Trophoblast cell (in vitro differentiated cells and primary cell): Measurements from ENCODE around the gene DSCAM.

Source experiments
- DNase-seq, 2 donors: peaks; one replicate each; pipeline ENCODE4 v3.0.0-alpha.2; 2016
- H2AFZ ChIP-seq: 2 replicates; pipeline ENCODE4 v1.6.1; 2013; ENCODE audit warnings: low read length, moderate library complexity, mild to moderate bottlenecking; ENCODE audit not compliant: insufficient read depth, poor library complexity
- H2AK5ac ChIP-seq: 2 replicates; pipeline ENCODE4 v1.6.1; 2013; ENCODE audit warnings: mild to moderate bottlenecking, low read length
- H2BK120ac ChIP-seq: 2 replicates; pipeline ENCODE4 v1.6.1; 2013; ENCODE audit warnings: low read length, mild to moderate bottlenecking, moderate library complexity; ENCODE audit not compliant: insufficient read depth, poor library complexity
- H2BK12ac ChIP-seq: 2 replicates; pipeline ENCODE4 v1.6.1; 2013; ENCODE audit warnings: mild to moderate bottlenecking, low read length, moderate library complexity
- H2BK5ac ChIP-seq: 2 replicates; pipeline ENCODE4 v1.6.1; 2013; ENCODE audit warnings: low read length, low read depth, moderate library complexity, mild to moderate bottlenecking; ENCODE audit not compliant: poor library complexity
- H3K14ac ChIP-seq: 2 replicates; pipeline ENCODE4 v1.6.1; 2013; ENCODE audit warnings: mild to moderate bottlenecking, low read length
- H3K18ac ChIP-seq: 2 replicates; pipeline ENCODE4 v1.6.1; 2013; ENCODE audit warnings: mild to moderate bottlenecking, low read length
- H3K23ac ChIP-seq: 2 replicates; pipeline ENCODE4 v1.6.1; 2013; ENCODE audit warnings: low read length
- H3K27ac ChIP-seq: 2 replicates; pipeline ENCODE4 v1.5.1; 2013; ENCODE audit warnings: low read depth, mild to moderate bottlenecking, inconsistent platforms, low read length, moderate library complexity
- H3K27me3 ChIP-seq: 2 replicates; pipeline ENCODE4 v1.6.1; 2013; ENCODE audit warnings: inconsistent platforms, mild to moderate bottlenecking, low read length, moderate library complexity; ENCODE audit not compliant: insufficient read depth
- H3K36me3 ChIP-seq, 2 experiments: 1 replicate in 1 of 2; 2 replicates in 1 of 2; pipeline ENCODE4 v1.6.1; 2013; ENCODE audit warnings: low read length in 2 of 2, mild to moderate bottlenecking in 2 of 2, moderate library complexity in 1 of 2; ENCODE audit not compliant: insufficient read depth in 2 of 2, control insufficient read depth in 1 of 2
- H3K4ac ChIP-seq: 2 replicates; pipeline ENCODE4 v1.6.1; 2013; ENCODE audit warnings: low read depth, mild to moderate bottlenecking, low read length, moderate library complexity
- H3K4me1 ChIP-seq, 2 experiments: 1 replicate in 1 of 2; 2 replicates in 1 of 2; pipeline ENCODE4 v1.6.1; 2013; ENCODE audit warnings: low read length in 2 of 2, mild to moderate bottlenecking in 2 of 2, moderate library complexity in 1 of 2; ENCODE audit not compliant: insufficient read depth in 2 of 2, control insufficient read depth in 1 of 2
- H3K4me2 ChIP-seq: 2 replicates; pipeline ENCODE4 v1.6.1; 2013; ENCODE audit warnings: inconsistent platforms, mild to moderate bottlenecking, low read length, moderate library complexity
- H3K4me3 ChIP-seq: 2 replicates; pipeline ENCODE4 v1.5.1; 2013; ENCODE audit warnings: mild to moderate bottlenecking, low read depth, low read length, inconsistent platforms
- H3K79me1 ChIP-seq: one replicate; pipeline ENCODE4 v1.6.1; 2013; ENCODE audit warnings: low read length
- H3K79me2 ChIP-seq: 2 replicates; pipeline ENCODE4 v1.6.1; 2013; ENCODE audit warnings: low read length, mild to moderate bottlenecking; ENCODE audit not compliant: control insufficient read depth, insufficient read depth, poor library complexity
- H3K9ac ChIP-seq: 2 replicates; pipeline ENCODE4 v1.6.1; 2013; ENCODE audit warnings: mild to moderate bottlenecking, low read length
- H3K9me3 ChIP-seq: 2 replicates; pipeline ENCODE4 v1.6.1; 2013; ENCODE audit warnings: low read depth, mild to moderate bottlenecking, control low read depth, inconsistent platforms, low read length; ENCODE audit not compliant: insufficient read depth
- H4K12ac ChIP-seq: 2 replicates; pipeline ENCODE4 v1.6.1; 2013; ENCODE audit warnings: low read depth, mild to moderate bottlenecking, low read length, moderate library complexity
- H4K8ac ChIP-seq: 2 replicates; pipeline ENCODE4 v1.6.1; 2013; ENCODE audit warnings: low read depth, mild to moderate bottlenecking, low read length, moderate library complexity
- H4K91ac ChIP-seq: one replicate; pipeline ENCODE4 v1.6.1; 2013; ENCODE audit warnings: low read depth, mild to moderate bottlenecking, low read length, moderate library complexity
- WGBS: extraction: QIAGEN DNeasy Blood & Tissue Kit; methylation state at CpG from one replicate; pipeline ENCODE4 v1.1.7; 2013; ENCODE audit warnings: missing lambda C conversion rate; ENCODE audit not compliant: insufficient read length, insufficient coverage; ENCODE audit errors: extremely low coverage; 5-methylcytosine and 5-hydroxymethylcytosine counted together

DSCAM gene

DNA sequence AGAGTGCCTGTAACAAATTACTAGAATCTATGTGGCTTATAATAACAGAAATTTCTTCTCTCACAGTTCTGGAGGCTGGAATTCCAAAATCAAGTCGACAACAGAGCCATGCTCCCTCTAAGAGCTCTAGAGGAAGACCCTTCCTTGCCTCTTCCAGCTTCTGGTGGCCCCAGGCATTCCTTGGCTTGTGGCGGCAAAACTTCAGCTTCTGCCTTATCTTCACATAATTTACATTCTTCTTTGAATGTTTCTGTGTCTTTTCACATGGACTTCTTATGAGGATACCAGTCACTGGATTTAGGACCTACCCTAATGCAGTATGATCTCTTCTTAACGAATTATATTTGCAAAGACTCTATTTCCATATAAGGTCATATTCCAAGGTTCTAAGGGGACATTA lies 655.3 kb downstream of the DSCAM start:
- DNase-seq, result peak; percentile 53 to 81
- Histone ChIP-seq H3K14ac (no peak overlapping the region), H3K36me3 (no peaks in the 10 kb centered on the region), H3K4me1 (no peaks in the 10 kb centered on the region), H4K12ac (no peak overlapping the region), H4K8ac (no peak overlapping the region), H3K79me2 (no peaks in the 10 kb centered on the region), H2BK5ac (no peak overlapping the region), H3K27me3 (no peaks in the 10 kb centered on the region), H4K91ac (no peak overlapping the region), H2BK120ac (no peak overlapping the region), H3K18ac (no peak overlapping the region), H3K4me3 (no peak overlapping the region), H2BK12ac (no peak overlapping the region), H3K4ac (no peak overlapping the region), H3K9ac (no peak overlapping the region), H2AFZ (no peak overlapping the region), H3K23ac (no peak overlapping the region), H3K4me2 (no peak overlapping the region), H3K79me1 (no peaks in the 10 kb centered on the region), H2AK5ac (no peak overlapping the region), H3K9me3 (no peaks in the 10 kb centered on the region), H3K27ac (no peak overlapping the region)
- WGBS, result no CpG with 5 or more reads among the region's 3 CpGs

DNA sequence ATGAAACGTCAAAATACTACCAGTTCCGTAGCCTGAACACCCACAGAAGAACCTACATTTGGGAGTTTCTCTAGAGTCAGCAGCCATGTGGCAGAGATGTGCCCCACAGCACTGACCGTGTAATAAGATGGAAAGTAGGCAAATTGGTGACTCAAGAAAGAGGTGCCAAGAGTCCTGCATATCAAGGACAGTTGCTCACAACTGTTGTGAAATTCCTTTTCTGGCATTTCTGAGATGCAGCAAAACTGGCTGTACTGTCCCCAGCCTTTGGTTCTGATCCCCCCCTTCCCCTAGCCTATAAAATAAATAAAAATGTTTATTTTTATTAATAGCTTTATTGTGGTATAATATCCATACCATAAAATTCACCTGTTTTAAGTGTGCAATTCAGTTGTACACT lies 655.8 kb downstream of the DSCAM start:
- Histone ChIP-seq H3K79me1 (no peaks in the 10 kb centered on the region), H3K27ac (no peak overlapping the region), H2AFZ (no peak overlapping the region), H2BK120ac (no peak overlapping the region), H3K27me3 (no peaks in the 10 kb centered on the region), H4K12ac (no peak overlapping the region), H2BK12ac (no peak overlapping the region), H2BK5ac (no peak overlapping the region), H3K36me3 (no peaks in the 10 kb centered on the region), H3K23ac (no peak overlapping the region), H3K9me3 (no peaks in the 10 kb centered on the region), H4K8ac (no peak overlapping the region), H4K91ac (no peak overlapping the region), H3K79me2 (no peaks in the 10 kb centered on the region), H3K4me3 (no peak overlapping the region), H3K18ac (no peak overlapping the region), H3K9ac (no peak overlapping the region), H3K4me1 (no peaks in the 10 kb centered on the region), H3K4ac (no peak overlapping the region), H3K4me2 (no peak overlapping the region), H3K14ac (no peak overlapping the region), H2AK5ac (no peak overlapping the region)
- no CpG with 5 or more reads among the region's 3 CpGs for WGBS
- peak; percentile 57 to 84 for DNase-seq

DNA sequence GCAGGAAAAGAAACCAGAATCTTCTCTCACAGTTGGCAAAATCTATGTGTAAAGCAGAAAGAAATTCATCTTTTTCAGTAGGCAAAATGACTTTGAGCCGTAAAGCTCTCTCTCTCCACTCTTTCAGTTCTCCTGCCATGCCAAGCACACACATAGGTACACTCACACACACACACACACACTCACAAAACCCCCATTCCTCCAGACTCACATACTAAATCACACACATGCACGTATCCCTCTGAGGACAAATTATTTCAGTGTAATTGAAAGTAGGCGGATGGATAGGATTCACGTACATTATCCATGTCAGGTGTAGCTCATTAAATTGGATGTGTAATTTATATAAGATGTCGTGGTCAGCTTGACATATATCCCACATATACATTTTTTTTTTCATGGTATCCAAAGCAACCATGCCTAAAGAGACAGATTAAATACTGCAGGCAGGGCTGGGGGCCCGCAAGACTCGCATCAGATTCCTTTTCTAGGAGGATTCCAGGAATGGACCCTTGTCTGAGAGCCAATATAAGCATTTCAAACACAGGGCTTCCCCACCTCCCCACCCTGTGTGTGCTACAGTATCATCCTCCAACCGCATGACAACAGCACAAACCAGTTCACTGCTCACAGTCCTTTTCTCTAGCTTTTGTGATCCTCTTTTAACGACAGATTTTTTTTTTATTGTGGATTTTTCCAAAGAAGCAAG lies 658.9 kb downstream of the DSCAM start:
- Histone ChIP-seq H3K18ac (no peak overlapping the region), H3K4me1 (no peaks in the 10 kb centered on the region), H2BK5ac (no peak overlapping the region), H4K8ac (no peak overlapping the region), H2AFZ (no peak overlapping the region), H3K4ac (no peak overlapping the region), H3K79me1 (no peaks in the 10 kb centered on the region), H2BK12ac (no peak overlapping the region), H3K4me2 (no peak overlapping the region), H3K36me3 (no peaks in the 10 kb centered on the region), H2BK120ac (no peak overlapping the region), H3K14ac (no peak overlapping the region), H3K27me3 (no peaks in the 10 kb centered on the region), H3K4me3 (no peak overlapping the region), H3K9ac (no peak overlapping the region), H4K91ac (no peak overlapping the region), H4K12ac (no peak overlapping the region), H3K23ac (no peak overlapping the region), H2AK5ac (no peak overlapping the region), H3K79me2 (no peaks in the 10 kb centered on the region), H3K9me3 (no peaks in the 10 kb centered on the region), H3K27ac (no peak overlapping the region)
- DNase-seq, result no peak
- 100% methylated on average over 1 of the region's 9 CpGs for WGBS

DNA sequence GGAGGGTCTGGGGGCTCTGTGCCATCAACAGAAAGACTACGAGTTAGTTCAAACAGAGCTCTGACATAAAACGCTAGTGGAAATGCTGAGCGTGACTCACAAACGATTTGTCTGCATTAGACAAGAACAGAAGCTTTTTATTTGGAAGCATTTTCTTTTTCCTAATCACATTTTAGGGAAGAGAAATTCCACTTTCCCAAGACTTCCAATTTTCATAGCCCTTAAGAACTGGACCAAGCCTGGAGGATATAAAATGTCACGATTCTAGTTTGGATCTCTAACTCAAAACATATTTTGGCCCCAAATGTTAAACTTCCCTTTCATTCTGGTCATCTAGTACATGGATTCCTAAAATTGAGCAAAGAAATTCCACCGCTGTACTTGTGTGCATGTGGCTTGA lies 659.7 kb downstream of the DSCAM start:
- no peak for DNase-seq
- H2BK12ac ChIP-seq, result no peak overlapping the region
- WGBS, result no CpG with 5 or more reads among the region's 6 CpGs
- H2BK120ac ChIP-seq, result no peak overlapping the region
- no peak overlapping the region for H3K4me3 ChIP-seq
- no peak overlapping the region for H4K8ac ChIP-seq
- no peak overlapping the region for H3K27ac ChIP-seq
- H3K4me1 ChIP-seq, result no peaks in the 10 kb centered on the region
- H3K36me3 ChIP-seq, result no peaks in the 10 kb centered on the region
- no peak overlapping the region for H3K14ac ChIP-seq
- no peaks in the 10 kb centered on the region for H3K27me3 ChIP-seq
- no peak overlapping the region for H3K18ac ChIP-seq
- H3K79me2 ChIP-seq, result no peaks in the 10 kb centered on the region
- no peak overlapping the region for H2AFZ ChIP-seq
- no peak overlapping the region for H3K4me2 ChIP-seq
- no peak overlapping the region for H4K12ac ChIP-seq
- H3K4ac ChIP-seq, result no peak overlapping the region
- no peaks in the 10 kb centered on the region for H3K79me1 ChIP-seq
- peaks cover 2% of the 10 kb centered on the region for H3K9me3 ChIP-seq
- no peak overlapping the region for H3K23ac ChIP-seq
- H2AK5ac ChIP-seq, result no peak overlapping the region
- H2BK5ac ChIP-seq, result no peak overlapping the region
- no peak overlapping the region for H4K91ac ChIP-seq
- H3K9ac ChIP-seq, result no peak overlapping the region
